ENCODE results near the gene MYBPHL.

The MYBPHL gene

DNA sequence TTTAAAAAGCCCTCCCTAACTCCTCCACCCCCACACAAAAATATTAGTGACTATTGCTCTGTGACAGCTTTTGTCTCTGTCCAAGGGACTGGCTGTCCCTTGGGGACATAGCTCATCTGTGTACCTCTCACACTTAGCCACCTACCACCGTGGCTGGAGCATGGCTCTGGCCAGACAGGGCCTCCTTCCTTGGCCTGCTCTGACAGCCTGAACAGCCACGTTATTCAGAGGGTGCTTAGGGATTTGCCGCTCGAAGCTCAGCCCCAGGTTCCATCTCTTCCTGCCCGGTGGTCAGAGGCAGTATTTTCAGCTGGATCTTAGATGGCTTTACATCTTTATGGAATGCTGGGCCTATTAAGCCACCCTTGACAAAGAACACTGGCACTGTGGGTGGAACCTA is 63.6 kb downstream of the MYBPHL start:
- Histone ChIP-seq H3K9me3 (no peaks in the 10 kb centered on the region), H3K27me3 (ENCODE audit: low read depth) (no peaks in the 10 kb centered on the region), H3K36me3 (replicated peaks) (peaks cover 16% of the 10 kb centered on the region), H3K4me1 (peaks cover 5% of the 10 kb centered on the region; the same call in 1 of the 2 replicates), H3K4me3 (no peak overlapping the region)
- DNase-seq (ENCODE audit: low spot score in 2 of 2), result no peak
- in situ Hi-C loops (cut with MboI; ENCODE audit: low sequenced_read_pairs), result no loop called here

GRCh38 chr1:109242387-109242786 is 64.4 kb downstream of the MYBPHL start:
- H3K4me3 ChIP-seq, result no peak overlapping the region
- no peaks in the 10 kb centered on the region for H3K9me3 ChIP-seq
- in situ Hi-C loops (cut with MboI; ENCODE audit: low sequenced_read_pairs), result no loop called here
- H3K36me3 ChIP-seq (replicated peaks), result peaks cover 24% of the 10 kb centered on the region
- DNase-seq (ENCODE audit: low spot score in 2 of 2), result no peak
- peaks cover 5% of the 10 kb centered on the region; the same call in 1 of the 2 replicates for H3K4me1 ChIP-seq
- H3K27me3 ChIP-seq (ENCODE audit: low read depth), result no peaks in the 10 kb centered on the region
